Measurements from ENCODE around the gene LXN. TPM values are rescaled to one million over a fixed set of nuclear protein-coding genes. Genes with fewer than 3 reads are reported as not detected.
A peak's percentile ranks its signal among the peaks of the same experiment; 100 is the strongest.

Gene LXN
- total RNA-seq, 2 donors from 2014 or later, result 14.9 to 32.2 TPM

DNA sequence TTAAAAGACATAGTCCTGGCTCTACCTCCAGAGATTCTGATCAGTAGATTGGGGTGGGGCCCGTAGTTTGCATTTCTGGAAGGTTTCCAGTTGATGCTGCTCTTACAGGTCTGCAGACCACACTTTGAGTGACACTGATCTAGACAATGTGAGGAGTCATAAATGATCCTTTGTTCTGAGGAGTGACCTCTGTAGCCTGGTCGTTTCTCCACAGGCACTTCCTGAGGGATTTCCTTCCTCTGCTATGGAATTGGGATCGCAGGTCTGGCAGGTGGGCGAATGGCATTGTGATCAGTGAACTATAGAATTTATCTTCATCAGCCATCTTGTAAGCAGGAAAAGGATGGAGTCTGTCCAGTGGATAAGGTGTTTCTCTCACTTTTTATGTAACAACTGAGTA lies 22.7 kb downstream of the LXN start:
- no peak overlapping the region for H3K27ac ChIP-seq
- no peaks in the 10 kb centered on the region for H3K9me3 ChIP-seq
- H3K27me3 ChIP-seq (replicated peaks; ENCODE audit: insufficient read depth), result no peaks in the 10 kb centered on the region
- ATAC-seq (ENCODE audit: insufficient number of reproducible peaks, low FRiP score, low read depth) (no peak), DNase-seq (ENCODE audit: low spot score) (no peak)
- TF ChIP-seq CTCF (IDR thresholded peaks at IDR 0.05), result no peak
- H3K36me3 ChIP-seq, result peaks cover 25% of the 10 kb centered on the region
- no peak overlapping the region for H3K4me3 ChIP-seq
- H3K4me1 ChIP-seq (ENCODE audit: control insufficient read depth in 1 of 2, low read depth in 2 of 2), result peaks cover 11 to 13% of the 10 kb centered on the region in 2 donors

- H3K27ac ChIP-seq, result peak within 1 kb of the TSS; percentile 73 to 96
- peak; percentile 97 for ATAC-seq (ENCODE audit: insufficient number of reproducible peaks, low FRiP score, low read depth)
- no peaks in the 10 kb centered on the region for H3K27me3 ChIP-seq (replicated peaks; ENCODE audit: insufficient read depth)
- no peaks in the 10 kb centered on the region for H3K36me3 ChIP-seq
- peaks cover 11 to 13% of the 10 kb centered on the region in 2 donors for H3K4me1 ChIP-seq (ENCODE audit: control insufficient read depth in 1 of 2, low read depth in 2 of 2)
- DNase-seq (ENCODE audit: low spot score), result peak; percentile 87
- peak within 1 kb of the TSS; percentile 75 for H3K4me3 ChIP-seq
- TF ChIP-seq CTCF (IDR thresholded peaks at IDR 0.05), result peak; percentile 87
- no peaks in the 10 kb centered on the region for H3K9me3 ChIP-seq
Measured at GRCh38 chr3:158644345-158644908, 28.0 kb downstream of the LXN start, which contains the start of gene GFM1. GFM1 (plus strand) TSS chr3:158644527; CDS start chr3:158644635, 108 bp downstream.

DNA sequence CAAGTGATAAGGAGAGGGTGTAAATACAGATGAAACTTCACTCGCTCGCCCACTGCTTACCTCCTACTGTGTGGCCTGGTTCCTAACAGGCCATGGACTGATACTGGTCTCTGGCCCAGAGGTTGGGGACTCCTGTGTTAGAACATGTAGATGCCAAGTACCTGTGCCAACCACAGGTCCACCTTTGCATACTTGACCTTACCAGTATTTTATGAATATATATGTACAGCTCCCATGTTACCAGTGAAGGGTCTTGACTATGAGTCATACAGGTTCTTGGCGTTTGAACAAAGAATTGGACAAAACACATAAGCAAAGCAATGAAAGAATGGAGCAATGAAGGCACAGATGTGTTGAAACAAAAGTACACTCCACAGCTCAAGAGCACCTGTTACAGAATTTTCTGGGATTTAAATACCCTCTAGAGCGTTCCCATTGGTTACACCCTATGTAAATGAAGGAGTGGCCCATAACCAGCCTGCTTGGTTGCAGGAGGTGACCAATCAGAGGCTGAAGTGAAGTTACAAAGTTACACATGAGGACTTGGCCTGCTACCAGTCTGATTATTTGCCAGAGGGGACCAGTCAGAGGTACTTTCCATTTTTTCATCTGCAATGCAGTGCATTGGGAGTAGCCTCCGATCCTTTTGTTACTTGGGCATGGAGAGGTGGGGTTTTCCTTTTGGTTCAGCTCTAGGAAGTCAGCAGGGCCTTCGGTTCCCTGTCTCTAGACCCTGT lies 29.8 kb downstream of the LXN start:
- ATAC-seq (ENCODE audit: insufficient number of reproducible peaks, low FRiP score, low read depth), result no peak
- TF ChIP-seq CTCF (IDR thresholded peaks at IDR 0.05), result no peak
- no peaks in the 10 kb centered on the region for H3K27me3 ChIP-seq (replicated peaks; ENCODE audit: insufficient read depth)
- H3K9me3 ChIP-seq, result no peaks in the 10 kb centered on the region
- H3K4me1 ChIP-seq (ENCODE audit: control insufficient read depth in 1 of 2, low read depth in 2 of 2), result peaks cover 11 to 13% of the 10 kb centered on the region in 2 donors
- no peak overlapping the region for H3K4me3 ChIP-seq
- no peak for DNase-seq (ENCODE audit: low spot score)
- no peak overlapping the region for H3K27ac ChIP-seq
- H3K36me3 ChIP-seq, result no peaks in the 10 kb centered on the region

DNA sequence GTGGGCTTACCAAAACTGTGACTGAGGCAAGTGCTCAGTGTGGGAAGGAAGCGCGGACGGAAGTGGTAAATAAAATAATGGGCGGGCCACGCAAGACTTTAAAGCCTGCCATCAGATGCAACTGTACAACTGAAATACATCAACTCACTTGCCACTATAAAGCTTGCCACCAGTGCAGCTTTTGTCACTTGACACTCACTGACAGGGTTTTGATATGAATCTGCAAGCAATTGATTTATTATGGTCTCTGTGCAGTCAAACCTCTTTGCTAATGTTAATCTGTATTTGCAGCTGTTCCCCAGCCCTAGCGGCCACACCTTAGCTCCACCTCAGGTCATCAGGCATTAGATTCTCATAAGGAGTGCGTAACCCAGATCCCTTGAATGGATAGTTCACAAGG lies 30.4 kb downstream of the LXN start:
- H3K4me3 ChIP-seq, result no peak overlapping the region
- no peaks in the 10 kb centered on the region for H3K27me3 ChIP-seq (replicated peaks; ENCODE audit: insufficient read depth)
- no peak for DNase-seq (ENCODE audit: low spot score)
- no peaks in the 10 kb centered on the region for H3K9me3 ChIP-seq
- H3K36me3 ChIP-seq, result no peaks in the 10 kb centered on the region
- TF ChIP-seq CTCF (IDR thresholded peaks at IDR 0.05), result no peak
- H3K27ac ChIP-seq, result no peak overlapping the region
- peaks cover 11 to 13% of the 10 kb centered on the region in 2 donors for H3K4me1 ChIP-seq (ENCODE audit: control insufficient read depth in 1 of 2, low read depth in 2 of 2)
- no peak for ATAC-seq (ENCODE audit: insufficient number of reproducible peaks, low FRiP score, low read depth)

GRCh38 chr3:158640646-158641045 lies 31.8 kb downstream of the LXN start:
- H3K4me3 ChIP-seq, result no peak overlapping the region
- H3K27ac ChIP-seq, result no peak overlapping the region
- no peak for ATAC-seq (ENCODE audit: insufficient number of reproducible peaks, low FRiP score, low read depth)
- no peak for TF ChIP-seq CTCF (IDR thresholded peaks at IDR 0.05)
- H3K9me3 ChIP-seq, result no peaks in the 10 kb centered on the region
- H3K4me1 ChIP-seq (ENCODE audit: control insufficient read depth in 1 of 2, low read depth in 2 of 2), result peaks cover 8% of the 10 kb centered on the region in 2 donors
- DNase-seq (ENCODE audit: low spot score), result no peak
- no peaks in the 10 kb centered on the region for H3K36me3 ChIP-seq
- H3K27me3 ChIP-seq (replicated peaks; ENCODE audit: insufficient read depth), result no peaks in the 10 kb centered on the region
